K562 (cell line): ENCODE results near the gene GARIN5B.
"Not testable (repeated sequence)": the region's sequence is repeated elsewhere in the genome, so short reads cannot be mapped to it uniquely, and the experiment has no call there.

Source experiments
- ATF1 ChIP-seq, 2 experiments: fragments of 450-650 bp in 1 of 2; IDR thresholded peaks; 2 replicates each; pipeline ENCODE4 v1.6.1; 2016; ENCODE audit warnings: missing compliant biosample characterization in 1 of 2, missing genetic modification characterization in 1 of 2
- BRCA1 ChIP-seq, 2 experiments: fragments of 450-650 bp in 1 of 2; sonication (generic) in 1 of 2; formaldehyde crosslinking in 1 of 2; IDR thresholded peaks; 2 replicates each; pipeline versions ENCODE4 v1.5.0 to v1.6.1; 2017 to 2020; ENCODE audit warnings: mild to moderate bottlenecking in 1 of 2, missing genetic modification reagents in 1 of 2
- EZH2 ChIP-seq: IDR thresholded peaks from 2 replicates; pipeline ENCODE4 v1.6.1; 2012; ENCODE audit warnings: low read depth, mild to moderate bottlenecking, inconsistent platforms, low read length, borderline replicate concordance
- GATA2 ChIP-seq: sonication (generic); formaldehyde crosslinking; IDR thresholded peaks from 2 replicates; pipeline ENCODE4 v1.4.0; 2020; ENCODE audit warnings: mild to moderate bottlenecking, missing genetic modification reagents
- PHF20 ChIP-seq: fragments of 450-650 bp; IDR thresholded peaks from 2 replicates; pipeline ENCODE4 v1.6.1; 2018; ENCODE audit not compliant: partially characterized antibody
- PML ChIP-seq: IDR thresholded peaks from 2 replicates; pipeline ENCODE4 v1.6.1; 2012; ENCODE audit warnings: low read length, inconsistent platforms
- POLR2AphosphoS5 ChIP-seq: IDR thresholded peaks from 2 replicates; pipeline ENCODE4 v1.6.1; 2011; ENCODE audit warnings: mild to moderate bottlenecking, low read depth, low read length, moderate library complexity; ENCODE audit not compliant: control insufficient read depth, insufficient read depth
- RBM22 ChIP-seq: fragments of 200-400 bp; formaldehyde crosslinking; IDR thresholded peaks from 2 replicates; pipeline ENCODE4 v1.6.1; 2018; ENCODE audit warnings: low read length, low read depth; ENCODE audit not compliant: poor library complexity, severe bottlenecking
- SIN3A ChIP-seq, 2 experiments: fragments of 150-350 bp in 1 of 2; IDR thresholded peaks; 2 replicates each; pipeline ENCODE4 v1.6.1; 2011 to 2016; ENCODE audit warnings: borderline replicate concordance in 2 of 2, low read depth in 2 of 2, low read length in 2 of 2, mild to moderate bottlenecking in 2 of 2, moderate library complexity in 2 of 2; ENCODE audit not compliant: control insufficient read depth in 1 of 2
- ZNF263 ChIP-seq: sonication (generic); formaldehyde crosslinking; IDR thresholded peaks from 2 replicates; pipeline ENCODE4 v1.8.0; 2022; ENCODE audit warnings: mild to moderate bottlenecking, missing genetic modification reagents, borderline replicate concordance
- TF ChIP-seq, protein P1 (sequence below), 3 experiments: IDR thresholded peaks in 2 of 3; conservative IDR thresholded peaks in 1 of 3; 2 replicates each; pipeline ENCODE4 v1.5.1; 2011 to 2012; ENCODE audit warnings: low read length in 3 of 3, mild to moderate bottlenecking in 3 of 3, control low read depth in 2 of 3, improper control_type of control experiment in 1 of 3, inconsistent platforms in 1 of 3, low read depth in 1 of 3, mixed read lengths in 1 of 3, moderate library complexity in 1 of 3; ENCODE audit not compliant: insufficient read depth in 2 of 3
- TF ChIP-seq, protein P2 (sequence below), 2 experiments: IDR thresholded peaks in 1 of 2; conservative IDR thresholded peaks in 1 of 2; 2 replicates each; pipeline ENCODE4 v1.6.1; 2016; ENCODE audit warnings: low read depth in 2 of 2, mild to moderate bottlenecking in 1 of 2, missing compliant biosample characterization in 1 of 2, missing genetic modification characterization in 1 of 2, moderate library complexity in 1 of 2

DNA sequence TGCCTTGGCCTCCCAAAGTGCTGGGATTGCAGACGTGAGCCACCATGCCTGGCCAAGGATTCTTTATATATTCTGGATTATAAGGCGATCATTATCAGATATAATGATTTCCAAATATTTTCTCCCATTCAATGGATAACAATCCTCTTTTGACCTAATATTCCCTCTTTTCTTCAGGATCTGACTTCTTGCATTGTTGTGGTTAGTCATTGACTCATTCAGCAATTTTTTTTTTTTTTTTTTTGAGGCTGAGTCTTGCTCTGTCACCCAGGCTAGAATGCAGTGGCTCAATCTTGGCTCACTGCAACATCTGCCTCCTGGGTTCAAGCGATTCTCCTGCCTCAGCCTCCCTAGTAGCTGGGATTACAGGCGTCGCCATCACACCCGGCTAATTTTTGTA, 33.3 kb downstream of the GARIN5B start:
- TF ChIP-seq, protein P1, sequence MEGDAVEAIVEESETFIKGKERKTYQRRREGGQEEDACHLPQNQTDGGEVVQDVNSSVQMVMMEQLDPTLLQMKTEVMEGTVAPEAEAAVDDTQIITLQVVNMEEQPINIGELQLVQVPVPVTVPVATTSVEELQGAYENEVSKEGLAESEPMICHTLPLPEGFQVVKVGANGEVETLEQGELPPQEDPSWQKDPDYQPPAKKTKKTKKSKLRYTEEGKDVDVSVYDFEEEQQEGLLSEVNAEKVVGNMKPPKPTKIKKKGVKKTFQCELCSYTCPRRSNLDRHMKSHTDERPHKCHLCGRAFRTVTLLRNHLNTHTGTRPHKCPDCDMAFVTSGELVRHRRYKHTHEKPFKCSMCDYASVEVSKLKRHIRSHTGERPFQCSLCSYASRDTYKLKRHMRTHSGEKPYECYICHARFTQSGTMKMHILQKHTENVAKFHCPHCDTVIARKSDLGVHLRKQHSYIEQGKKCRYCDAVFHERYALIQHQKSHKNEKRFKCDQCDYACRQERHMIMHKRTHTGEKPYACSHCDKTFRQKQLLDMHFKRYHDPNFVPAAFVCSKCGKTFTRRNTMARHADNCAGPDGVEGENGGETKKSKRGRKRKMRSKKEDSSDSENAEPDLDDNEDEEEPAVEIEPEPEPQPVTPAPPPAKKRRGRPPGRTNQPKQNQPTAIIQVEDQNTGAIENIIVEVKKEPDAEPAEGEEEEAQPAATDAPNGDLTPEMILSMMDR (IDR thresholded peaks at IDR 0.05 in 2 of 3, conservative IDR thresholded peaks at IDR 0.05 in 1 of 3; ENCODE audit: insufficient read depth in 2 of 3, low read depth in 1 of 3, low read length in 3 of 3) = not testable (repeated sequence)
- TF ChIP-seq PML; EZH2; RBM22; SIN3A (IDR thresholded peaks at IDR 0.05; ENCODE audit: borderline replicate concordance in 2 of 2, control insufficient read depth in 1 of 2, low read depth in 2 of 2, low read length in 2 of 2); ATF1 (CRISPR knock-in tag; IDR thresholded peaks at IDR 0.05); ATF1 (tag; IDR thresholded peaks at IDR 0.05); BRCA1 (IDR thresholded peaks at IDR 0.05); BRCA1 (CRISPR knock-in tag; IDR thresholded peaks at IDR 0.05); PHF20; ZNF263 (CRISPR knock-in tag); POLR2AphosphoS5; GATA2 (CRISPR knock-in tag): not testable (repeated sequence)
- TF ChIP-seq, protein P2, sequence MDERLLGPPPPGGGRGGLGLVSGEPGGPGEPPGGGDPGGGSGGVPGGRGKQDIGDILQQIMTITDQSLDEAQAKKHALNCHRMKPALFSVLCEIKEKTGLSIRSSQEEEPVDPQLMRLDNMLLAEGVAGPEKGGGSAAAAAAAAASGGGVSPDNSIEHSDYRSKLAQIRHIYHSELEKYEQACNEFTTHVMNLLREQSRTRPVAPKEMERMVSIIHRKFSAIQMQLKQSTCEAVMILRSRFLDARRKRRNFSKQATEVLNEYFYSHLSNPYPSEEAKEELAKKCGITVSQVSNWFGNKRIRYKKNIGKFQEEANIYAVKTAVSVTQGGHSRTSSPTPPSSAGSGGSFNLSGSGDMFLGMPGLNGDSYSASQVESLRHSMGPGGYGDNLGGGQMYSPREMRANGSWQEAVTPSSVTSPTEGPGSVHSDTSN (CRISPR knock-in tag; IDR thresholded peaks at IDR 0.05; ENCODE audit: low read depth) = not testable (repeated sequence)
- TF ChIP-seq, protein P2 (tag; conservative IDR thresholded peaks at IDR 0.05; ENCODE audit: low read depth) = not testable (repeated sequence)
